GM12874 (cell line): Measurements from ENCODE around the gene ATP5ME.

ENCODE experiments used
- TF ChIP-seq, protein P1 (sequence below): IDR thresholded peaks from 2 replicates; pipeline ENCODE4 v1.5.1; 2011; ENCODE audit warnings: low read depth, mild to moderate bottlenecking, control low read depth, low read length, moderate library complexity; ENCODE audit not compliant: insufficient read depth

The ATP5ME gene

DNA sequence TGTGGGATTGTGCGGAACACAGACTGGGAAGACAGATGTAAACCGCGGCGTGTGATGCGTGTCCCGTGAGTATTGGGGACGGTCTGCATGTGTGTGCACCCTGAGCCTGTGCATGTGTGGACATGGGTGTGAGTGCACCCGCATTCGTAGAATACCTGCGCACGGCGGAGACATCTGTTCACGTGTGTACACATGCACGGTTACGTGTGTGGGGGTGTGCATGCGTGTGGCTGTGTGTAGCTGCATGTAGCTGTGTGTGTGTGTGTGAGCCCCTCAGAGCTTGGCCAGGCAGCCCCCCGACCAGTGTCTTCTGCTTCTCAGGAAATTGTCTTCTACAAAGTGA, 19.6 kb downstream of the ATP5ME start:
- TF ChIP-seq, protein P1, sequence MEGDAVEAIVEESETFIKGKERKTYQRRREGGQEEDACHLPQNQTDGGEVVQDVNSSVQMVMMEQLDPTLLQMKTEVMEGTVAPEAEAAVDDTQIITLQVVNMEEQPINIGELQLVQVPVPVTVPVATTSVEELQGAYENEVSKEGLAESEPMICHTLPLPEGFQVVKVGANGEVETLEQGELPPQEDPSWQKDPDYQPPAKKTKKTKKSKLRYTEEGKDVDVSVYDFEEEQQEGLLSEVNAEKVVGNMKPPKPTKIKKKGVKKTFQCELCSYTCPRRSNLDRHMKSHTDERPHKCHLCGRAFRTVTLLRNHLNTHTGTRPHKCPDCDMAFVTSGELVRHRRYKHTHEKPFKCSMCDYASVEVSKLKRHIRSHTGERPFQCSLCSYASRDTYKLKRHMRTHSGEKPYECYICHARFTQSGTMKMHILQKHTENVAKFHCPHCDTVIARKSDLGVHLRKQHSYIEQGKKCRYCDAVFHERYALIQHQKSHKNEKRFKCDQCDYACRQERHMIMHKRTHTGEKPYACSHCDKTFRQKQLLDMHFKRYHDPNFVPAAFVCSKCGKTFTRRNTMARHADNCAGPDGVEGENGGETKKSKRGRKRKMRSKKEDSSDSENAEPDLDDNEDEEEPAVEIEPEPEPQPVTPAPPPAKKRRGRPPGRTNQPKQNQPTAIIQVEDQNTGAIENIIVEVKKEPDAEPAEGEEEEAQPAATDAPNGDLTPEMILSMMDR: no peak

GRCh38 chr4:653831-654502, 20.1 kb downstream of the ATP5ME start:
- TF ChIP-seq, protein P1: no peak

DNA sequence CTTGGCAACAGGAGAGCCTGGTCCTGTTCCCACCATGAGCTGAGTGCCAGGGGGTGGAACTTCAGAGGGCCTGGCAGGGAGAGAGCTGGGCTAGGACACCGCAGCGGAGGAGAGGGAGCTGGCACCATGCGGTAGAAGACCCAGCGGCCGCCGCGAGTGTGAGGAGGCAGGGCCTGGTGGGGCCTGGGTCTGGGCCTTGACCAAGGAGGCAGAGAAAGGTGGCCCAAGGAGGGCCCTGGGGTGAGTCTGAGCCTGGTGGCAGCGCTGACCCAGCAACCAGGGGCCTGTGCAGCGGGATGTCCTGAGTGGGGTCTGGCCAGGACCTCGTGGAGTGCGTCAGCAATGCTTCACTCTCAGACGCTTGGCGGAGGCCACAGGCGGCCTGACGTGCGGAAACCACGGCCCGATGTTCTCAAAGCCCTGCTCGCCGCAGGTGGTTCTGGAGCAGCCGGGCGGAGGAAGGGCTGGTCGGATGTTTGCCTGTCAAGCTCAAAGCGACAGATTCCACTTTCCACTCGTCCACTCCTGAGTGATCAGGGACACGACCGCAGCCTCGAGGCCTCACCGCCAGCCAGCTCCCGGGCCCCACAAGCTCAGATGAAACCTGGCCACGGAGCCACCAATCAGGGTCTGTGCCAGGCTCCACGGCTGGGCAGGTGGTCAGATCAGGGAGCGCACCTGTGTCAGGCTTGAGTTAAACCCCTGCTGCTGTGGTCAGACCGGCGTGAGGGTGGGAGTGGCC, 20.8 kb downstream of the ATP5ME start:
- TF ChIP-seq, protein P1: no peak

DNA sequence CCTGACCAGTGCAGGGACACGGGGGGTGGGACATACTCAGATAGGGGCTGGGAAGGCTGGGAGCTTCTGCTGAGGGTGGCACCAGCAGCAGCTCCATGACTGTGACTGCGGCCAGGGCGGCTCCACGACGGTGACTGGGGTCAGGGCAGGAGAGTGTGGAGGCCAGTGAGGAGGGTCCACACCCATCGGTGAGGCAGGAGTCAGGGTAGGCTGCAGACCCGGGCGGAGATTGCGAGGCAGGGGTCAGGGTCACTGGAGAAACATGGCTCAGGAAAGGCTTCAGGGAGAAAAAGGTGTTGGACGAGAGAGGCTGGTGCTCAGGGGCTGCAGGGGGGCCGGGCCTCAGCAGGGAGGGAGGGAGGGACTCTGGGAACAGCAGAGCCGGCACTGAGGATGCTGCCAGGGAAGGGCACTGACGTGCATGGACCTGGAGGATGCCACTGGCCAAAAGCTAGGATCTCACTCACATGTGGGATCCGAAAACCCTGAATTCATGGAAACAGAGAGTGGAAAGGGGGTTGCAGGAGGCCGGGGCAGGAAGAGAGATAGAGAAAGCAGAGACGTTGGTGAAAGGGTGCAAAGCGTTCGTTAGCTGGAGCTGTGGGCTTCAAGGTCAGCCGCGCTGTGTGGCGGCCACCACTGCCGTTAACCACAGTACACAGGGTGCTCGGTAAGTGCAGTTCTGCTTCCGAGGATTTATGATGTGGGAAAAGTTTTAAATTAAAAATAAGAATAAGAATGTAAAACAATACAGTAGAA, 22.0 kb downstream of the ATP5ME start:
- TF ChIP-seq, protein P1: no peak

DNA sequence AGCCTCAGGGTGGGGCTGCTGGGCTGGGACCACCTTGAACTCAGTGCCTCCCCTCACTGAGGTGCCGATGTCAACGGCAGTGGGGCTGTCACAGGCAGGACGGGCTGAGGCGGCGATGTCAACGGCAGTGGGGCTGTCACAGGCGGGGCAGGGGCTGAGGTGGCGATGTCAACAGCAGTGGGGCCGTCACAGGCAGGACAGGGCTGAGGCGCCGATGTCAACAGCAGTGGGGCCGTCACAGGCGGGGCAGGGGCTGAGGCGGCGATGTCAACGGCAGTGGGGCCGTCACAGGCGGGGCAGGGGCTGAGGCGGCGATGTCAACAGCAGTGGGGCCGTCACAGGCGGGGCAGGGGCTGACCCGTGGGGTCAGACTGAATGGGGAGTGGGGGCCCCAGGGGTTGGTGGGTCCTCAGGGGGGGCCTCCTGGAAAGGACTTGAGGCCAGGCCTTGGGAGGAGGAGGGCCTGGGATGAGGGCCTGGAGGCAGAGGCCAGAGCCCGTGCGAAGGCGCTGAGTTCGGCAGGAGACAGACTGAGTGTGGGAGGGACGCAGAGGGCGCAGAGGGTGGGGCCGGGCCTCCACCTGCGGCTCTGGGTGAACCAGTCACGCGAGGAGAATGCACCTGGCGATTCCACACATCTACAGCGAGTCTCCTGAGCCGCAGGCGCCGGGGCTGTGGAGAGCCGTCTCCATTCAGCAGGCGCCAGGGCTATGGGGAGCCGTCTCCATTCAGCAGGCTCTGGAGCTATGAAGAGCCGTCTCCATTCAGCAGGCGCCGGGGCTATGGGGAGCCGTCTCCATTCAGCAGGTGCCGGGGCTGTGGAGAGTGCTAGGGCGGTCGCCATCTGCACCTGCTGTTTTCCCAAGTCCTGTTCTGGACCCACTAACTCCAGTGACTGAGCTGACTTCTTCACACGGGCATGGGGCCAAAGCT, 22.9 kb downstream of the ATP5ME start:
- TF ChIP-seq, protein P1: no peak

GRCh38 chr4:650461-650860, 23.6 kb downstream of the ATP5ME start:
- TF ChIP-seq, protein P1: no peak
